SH-SY5Y (cell line): Measurements from ENCODE around the gene NFAM1.

Source experiments
- GATA2 ChIP-seq: IDR thresholded peaks from 2 replicates; pipeline ENCODE4 v1.6.1; 2011; ENCODE audit warnings: mild to moderate bottlenecking, low read depth, low read length
- GATA3 ChIP-seq: IDR thresholded peaks from 2 replicates; pipeline ENCODE4 v1.6.1; 2011; ENCODE audit warnings: low read depth, mild to moderate bottlenecking, low read length, moderate library complexity

The NFAM1 gene

DNA sequence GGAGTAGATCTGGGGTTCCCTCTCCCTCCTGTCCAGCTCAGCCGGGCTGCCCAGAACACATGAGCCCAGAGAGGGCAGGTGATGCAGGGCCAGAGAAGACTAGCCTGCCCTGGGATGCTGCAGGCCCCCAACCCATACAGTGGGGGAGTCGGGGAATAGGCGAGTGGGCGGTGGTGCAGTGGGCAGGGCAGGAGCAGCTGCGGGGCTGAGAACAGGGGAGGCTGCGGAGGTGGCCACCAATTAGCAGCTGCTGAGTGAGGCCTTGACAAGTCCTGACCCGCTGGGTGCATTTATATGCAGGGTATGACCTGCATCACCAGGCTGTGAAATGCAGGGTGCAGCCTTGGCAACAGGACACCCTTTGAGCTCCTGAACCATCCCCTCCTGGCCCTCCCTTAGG is 43.1 kb downstream of the NFAM1 start:
- TF ChIP-seq GATA2 (no peak), GATA3 (no peak)

DNA sequence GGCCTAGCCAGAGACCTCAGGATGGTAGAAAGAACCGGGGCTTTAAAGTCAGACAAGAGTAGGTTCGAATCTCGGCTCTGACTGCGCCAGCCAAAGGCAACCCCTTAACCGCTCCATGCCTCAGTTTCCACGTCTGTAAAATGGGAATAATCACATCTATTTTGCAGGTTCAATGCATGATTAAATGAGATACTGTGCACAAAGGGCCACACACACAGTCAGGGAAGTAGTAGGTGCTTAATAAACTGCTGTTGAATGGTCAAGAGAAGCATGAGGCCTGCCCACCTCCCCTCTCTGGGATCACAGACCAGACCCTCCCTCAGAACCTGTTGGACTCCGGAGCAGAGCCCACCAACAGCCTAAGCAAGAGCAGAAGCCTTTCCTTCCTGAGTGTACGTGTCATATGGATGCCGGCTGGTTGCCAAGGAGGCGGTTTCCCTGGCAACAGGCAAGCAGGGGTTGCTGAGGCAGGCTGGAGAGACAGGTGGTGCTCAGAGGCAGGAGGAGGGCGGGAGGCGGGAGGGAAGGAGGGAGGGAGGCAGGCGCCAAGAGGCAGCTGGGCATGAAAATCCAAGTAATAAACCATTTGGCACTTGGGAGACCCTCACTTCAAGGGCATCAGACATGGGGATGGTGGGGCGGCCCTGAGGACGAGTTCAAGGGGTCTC is 43.9 kb downstream of the NFAM1 start:
- TF ChIP-seq GATA3 (no peak), GATA2 (no peak)

DNA sequence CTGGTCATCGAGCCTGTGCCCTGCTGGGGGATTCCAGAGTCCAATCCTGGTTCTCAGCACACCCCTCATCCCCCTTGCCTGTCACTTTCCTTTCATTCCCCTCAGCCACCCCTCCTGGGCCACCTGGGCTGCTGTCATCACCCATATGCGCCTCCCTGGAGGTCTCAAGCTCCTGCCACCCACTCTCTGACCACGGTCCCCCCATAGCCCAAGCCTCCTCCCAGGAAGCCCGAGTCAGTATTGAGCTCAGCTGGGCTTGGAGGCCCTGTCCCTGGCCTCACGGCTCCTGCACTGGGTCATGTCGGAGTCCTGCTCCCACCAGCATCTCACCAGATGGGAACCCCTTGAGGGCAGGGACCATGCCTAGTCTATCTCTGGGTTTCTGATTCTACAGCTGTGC is 44.6 kb downstream of the NFAM1 start:
- TF ChIP-seq GATA2 (no peak), GATA3 (no peak)

DNA sequence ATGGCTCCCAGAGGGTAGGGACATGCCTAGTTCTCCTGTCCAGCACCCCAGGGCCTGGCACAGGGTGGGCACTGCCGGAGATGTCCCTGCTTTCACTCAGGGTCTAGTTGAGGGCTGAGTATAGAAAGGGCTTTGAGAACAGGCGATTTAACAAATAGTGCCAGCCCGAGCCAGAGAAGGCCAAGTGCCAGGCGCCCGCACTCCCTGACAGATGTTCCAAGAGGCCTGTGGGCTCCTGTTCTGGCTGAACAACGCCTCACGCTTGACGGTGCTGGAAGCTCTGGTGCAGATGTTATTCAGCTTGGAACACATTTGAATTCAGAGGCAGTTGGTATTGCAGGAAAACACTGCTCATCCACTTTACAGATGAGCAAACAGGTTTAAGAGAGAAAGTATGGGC is 46.5 kb downstream of the NFAM1 start:
- TF ChIP-seq GATA2: no peak
- TF ChIP-seq GATA3: no peak

DNA sequence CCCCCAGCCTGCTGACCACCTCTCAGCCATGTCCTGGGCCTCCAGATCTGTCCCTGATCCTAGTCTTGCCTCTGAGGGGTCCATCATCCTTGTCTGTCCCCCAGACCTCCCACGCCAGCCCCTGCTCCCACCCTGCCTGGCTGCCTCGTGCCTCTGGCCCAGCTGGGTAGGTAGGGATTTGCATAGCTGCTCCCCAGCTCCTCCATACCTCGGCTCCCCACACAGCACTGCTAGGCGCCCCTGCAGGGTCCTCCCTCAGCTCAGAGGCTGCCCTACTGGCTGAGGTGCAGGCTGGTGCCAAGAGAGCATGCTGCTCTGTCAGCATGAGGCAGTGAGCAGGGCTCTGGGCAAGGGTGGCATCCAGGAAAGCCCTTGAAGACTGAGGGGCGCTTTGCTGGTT is 47.7 kb downstream of the NFAM1 start:
- no peak for TF ChIP-seq GATA2
- TF ChIP-seq GATA3: no peak

DNA sequence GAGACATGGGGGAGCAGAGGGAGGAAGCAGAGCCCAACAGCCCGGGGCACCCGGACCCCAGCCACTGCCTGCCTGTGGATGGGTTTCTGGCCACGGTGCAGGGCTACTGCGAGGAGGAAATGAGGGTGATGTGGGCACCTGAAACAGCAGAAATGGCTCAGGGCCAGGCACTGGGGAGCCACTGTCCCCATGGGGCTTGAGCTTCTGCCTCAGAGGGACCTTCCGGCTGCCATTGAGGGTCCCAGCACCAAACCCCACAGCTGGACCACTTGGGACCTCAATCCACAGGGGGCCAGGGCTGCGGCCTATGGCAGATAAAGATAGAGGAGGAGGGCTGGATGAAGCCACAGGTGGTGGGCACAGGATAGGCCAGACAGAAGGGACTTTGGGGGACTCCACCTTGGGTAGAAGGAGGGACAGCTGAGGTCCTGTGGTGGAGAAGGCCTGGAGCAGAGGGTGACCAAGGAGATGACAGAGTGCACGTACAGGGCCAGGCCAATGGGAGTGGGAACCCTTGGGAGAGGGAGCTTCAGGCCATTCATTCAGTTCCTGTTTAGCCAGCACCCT is 48.3 kb downstream of the NFAM1 start:
- TF ChIP-seq GATA3 (no peak), GATA2 (no peak)

DNA sequence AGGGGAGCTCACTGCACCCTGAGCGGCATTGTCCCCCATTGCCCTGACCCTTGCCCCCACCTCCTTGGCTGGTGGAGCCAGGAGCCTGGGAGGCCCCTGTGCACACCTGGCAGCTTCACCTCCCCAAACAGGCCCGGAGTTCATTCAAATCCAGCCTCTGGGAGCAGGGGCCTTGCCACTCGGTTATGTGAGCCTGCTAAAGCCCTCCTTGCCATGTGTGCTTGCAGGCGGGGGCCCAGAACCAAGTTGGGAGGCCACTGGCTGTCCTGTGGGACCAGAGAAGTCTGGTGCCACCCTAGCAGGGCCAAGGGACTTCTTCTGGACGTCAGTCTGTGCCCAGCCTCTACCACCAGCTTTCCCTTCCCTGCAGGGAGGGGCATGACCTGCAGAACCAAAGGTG is 48.9 kb downstream of the NFAM1 start:
- no peak for TF ChIP-seq GATA2
- no peak for TF ChIP-seq GATA3

DNA sequence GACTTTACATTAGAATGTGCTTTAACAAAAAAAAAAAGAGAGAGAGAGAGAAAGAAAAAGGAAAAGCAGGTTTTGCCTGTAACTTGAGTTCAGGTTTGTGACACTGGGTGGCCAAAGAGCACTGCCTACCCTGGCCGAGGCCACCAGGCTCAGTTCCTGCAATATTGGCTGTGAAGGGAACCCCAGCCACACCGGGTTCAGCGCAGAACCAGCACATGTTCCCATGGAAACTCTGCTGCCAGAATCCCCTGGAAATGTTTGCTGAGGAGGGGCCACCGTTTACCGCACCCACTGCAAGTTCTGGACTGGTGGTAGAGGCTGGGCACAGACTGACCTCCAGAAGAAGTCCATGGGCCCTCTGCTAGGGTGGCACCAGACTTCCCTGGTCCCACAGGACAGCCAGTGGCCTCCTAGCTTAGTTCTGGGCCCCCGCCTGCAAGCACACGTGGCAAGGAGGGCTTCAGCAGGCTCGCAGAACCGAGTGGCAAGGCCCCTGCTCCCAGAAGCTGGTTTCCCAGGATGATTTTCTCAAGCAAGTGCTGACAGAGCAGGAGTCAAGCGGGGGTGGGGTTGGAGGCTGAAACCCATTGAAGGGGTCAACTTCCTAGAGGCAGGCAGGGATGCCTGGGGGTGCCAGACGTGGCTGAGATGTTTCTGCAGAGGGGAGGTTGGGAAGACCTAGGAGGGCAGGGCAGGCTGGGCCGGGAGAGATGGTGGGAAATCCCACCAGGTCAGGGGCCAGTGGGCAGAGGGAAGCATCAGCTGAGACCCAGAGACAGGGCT is 51.2 kb downstream of the NFAM1 start:
- no peak for TF ChIP-seq GATA3
- TF ChIP-seq GATA2: no peak

DNA sequence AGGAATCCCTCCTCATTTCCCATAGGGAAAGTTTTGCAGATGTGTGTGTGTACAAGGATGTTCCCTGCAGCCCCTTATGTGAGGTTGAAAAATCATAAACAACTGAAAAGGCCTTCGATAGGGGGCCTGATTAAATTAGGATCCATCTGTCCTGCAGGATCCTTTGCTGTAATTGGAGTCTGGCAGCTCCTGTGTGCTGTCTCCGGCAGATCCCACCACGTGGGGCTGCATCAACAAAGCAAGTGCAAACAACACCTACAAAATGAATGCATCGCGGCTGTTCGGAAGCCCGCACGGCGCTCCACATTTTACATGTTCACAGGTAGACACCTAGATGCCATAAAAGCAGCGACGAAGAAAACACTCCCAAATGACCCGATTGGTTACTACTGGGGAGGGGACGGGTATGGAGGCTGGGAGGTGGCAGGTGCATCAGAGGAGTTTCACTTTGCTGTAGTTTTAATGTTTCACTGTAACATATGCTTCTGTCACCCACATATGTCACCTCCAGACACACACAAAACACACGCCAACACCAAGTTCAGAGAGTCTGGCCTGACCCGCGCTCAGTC is 52.2 kb downstream of the NFAM1 start:
- TF ChIP-seq GATA2: no peak
- TF ChIP-seq GATA3: no peak

DNA sequence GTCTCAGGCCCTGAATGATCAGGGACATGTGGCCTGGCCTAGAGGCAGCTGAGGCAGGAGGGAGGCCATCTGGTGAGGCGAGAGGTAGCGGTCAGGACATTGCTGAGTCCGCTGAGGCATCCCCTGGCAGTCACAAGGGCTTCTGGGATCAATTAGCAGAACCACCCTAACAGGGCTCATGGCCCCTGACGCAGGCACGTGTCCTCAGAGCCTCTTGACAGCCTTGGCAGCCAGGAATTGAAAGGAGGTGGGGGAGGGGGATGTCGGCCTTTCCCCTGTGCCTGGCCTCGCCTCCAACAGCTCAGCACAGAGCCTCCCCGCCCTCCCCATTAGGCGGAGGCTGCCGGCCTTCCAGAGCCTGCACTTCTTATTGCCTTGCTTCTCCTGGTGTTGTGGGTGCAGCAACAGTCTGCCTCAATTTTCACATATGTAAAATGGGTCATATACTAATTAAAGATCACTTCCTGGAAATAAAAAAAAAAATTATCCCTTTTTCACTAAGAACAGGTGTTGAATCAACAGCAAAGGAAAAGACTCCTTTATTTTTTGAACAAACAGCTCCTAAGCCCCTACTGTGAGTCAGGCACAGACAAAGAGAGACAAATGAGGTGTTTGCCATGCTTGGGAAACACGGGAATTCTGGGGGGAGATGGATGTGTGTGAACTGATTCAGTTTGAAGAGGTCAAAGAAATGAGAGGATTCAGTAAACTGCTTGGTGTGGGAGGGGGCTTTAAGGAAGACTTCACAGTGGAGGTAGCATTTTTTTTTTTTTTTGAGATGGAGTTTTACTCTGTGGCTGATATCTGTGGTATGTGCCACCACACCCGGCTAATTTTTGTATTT is 55.3 kb downstream of the NFAM1 start:
- TF ChIP-seq GATA2 (no peak), GATA3 (no peak)

DNA sequence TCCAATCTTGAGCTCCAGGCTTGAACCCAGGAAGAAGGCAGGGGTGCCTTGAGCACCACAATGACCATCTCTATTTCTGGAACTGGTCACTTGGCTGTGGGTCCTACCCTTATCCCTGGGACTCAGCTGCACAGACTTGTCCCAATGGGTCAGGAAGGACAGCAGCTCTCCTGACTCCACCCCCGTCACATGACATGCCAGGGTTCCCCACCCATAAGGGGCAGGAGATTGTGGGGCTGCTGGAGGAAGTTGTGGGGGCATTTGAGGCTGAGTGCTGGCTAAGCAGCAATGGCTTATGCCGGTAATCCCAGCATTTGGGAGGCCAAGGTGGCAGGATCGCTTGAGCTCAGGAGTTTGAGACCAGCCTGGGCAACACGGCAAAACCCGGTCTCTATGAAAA is 56.2 kb downstream of the NFAM1 start:
- no peak for TF ChIP-seq GATA2
- TF ChIP-seq GATA3: no peak

DNA sequence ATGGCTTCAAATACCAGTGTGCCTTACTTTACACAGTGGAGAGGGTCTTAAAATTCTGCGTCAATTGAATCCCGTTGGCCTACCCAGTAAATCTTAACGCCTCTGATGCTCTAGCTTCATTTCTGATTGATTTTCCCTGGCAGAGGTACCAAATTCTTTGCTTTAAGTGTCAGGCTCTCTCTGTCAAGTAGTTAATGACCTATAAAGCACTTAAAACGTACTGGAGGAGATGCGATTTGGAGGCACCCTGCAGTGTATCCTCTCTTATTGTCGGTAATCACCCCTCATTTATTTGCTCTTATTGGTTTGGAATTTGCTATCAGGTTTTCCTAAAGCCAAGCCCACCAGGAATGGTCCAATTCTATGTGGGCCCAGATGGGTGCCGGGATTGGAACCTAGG is 59.2 kb downstream of the NFAM1 start:
- TF ChIP-seq GATA2: no peak
- no peak for TF ChIP-seq GATA3

DNA sequence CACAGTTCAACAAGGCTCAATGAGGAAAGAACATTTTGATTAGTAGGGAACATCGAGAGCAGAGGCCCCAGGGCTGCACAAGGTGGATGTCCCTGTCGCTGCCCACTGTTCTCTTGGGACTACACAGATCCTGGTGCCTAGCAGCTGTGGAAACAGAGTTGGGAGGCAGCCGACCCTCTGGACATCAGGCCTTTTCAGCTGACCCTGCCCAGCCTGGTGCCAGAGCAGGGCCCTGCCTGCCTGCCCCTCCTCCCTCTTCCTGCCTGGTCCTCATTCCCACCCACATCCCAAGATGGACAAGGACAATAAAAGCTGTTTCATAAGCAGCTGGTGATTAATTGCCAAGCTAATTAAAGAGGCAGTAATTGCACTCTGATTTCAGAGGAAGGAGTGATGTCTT is 60.7 kb downstream of the NFAM1 start:
- TF ChIP-seq GATA2 (no peak), GATA3 (no peak)

DNA sequence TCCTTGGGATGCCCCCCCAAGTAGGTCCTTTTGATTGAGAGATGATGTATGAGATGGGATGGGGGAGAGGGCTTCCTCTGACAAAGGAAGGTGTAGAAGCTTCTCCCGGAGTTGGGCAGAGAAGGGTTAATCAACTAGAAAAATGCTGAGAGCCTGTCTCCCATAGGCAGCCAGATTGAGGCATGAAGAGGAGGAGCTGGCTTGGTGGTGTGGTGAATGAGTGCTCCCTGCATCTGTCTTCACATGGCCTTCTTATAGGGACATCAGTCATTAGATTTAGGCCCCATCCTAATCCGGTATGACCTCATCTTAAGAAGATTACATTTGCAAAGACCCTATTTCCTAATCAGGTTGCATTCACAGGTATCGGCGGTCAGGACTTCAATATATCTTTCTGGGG is 61.1 kb downstream of the NFAM1 start:
- TF ChIP-seq GATA2: no peak
- no peak for TF ChIP-seq GATA3
